Mononuclear cell (primary cell): ENCODE measurements around the gene MTURN. TPM values are rescaled to one million over a fixed set of nuclear protein-coding genes. Genes with fewer than 3 reads are reported as not detected.

Source experiments
- H3K27me3 ChIP-seq: 2 replicates; pipeline ENCODE4 v1.6.0; 2011; ENCODE audit warnings: low read length, control low read depth; ENCODE audit not compliant: insufficient read depth
- H3K4me1 ChIP-seq: 2 replicates; pipeline ENCODE4 v1.5.1; 2011; ENCODE audit warnings: mild to moderate bottlenecking, low read length, control low read depth; ENCODE audit not compliant: insufficient read depth
- H3K4me3 ChIP-seq: 2 replicates; pipeline ENCODE4 v1.5.1; 2011; ENCODE audit warnings: mild to moderate bottlenecking, low read length, moderate library complexity
- H3K9me3 ChIP-seq: 2 replicates; pipeline ENCODE4 v1.5.1; 2011; ENCODE audit warnings: low read depth, mild to moderate bottlenecking, control low read depth, low read length
- total RNA-seq: library from RNA; depleted of rRNA; stranded (reverse); fragments of >200 nt; gene quantifications from one replicate; pipeline ENCODE4 v1.2.3, GENCODE V29; 2012

Gene MTURN
- total RNA-seq, 1 donor = 40.7 TPM

DNA sequence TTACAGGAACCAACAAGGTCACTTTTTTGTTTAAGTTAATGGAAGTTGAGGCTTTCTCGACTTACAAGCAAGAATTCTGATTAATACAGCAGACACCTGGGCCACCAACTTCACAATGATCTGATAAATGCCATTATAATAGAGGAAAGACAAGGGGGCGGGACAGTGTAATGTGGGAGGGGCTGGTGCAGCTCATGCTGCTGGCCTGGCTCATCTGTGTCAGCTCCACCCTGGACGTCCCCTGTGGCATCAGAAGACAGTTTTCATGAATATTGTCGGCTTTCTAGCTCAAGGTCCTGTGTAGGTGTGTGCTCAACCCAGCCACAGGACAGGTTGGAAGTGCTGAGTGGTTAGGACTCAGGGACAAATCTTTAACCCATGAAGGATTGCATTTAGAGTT is 57.0 kb downstream of the MTURN start:
- H3K4me1 ChIP-seq = no peaks in the 10 kb centered on the region
- H3K9me3 ChIP-seq = peaks cover 11% of the 10 kb centered on the region
- no peaks in the 10 kb centered on the region for H3K27me3 ChIP-seq
- H3K4me3 ChIP-seq = no peak overlapping the region

DNA sequence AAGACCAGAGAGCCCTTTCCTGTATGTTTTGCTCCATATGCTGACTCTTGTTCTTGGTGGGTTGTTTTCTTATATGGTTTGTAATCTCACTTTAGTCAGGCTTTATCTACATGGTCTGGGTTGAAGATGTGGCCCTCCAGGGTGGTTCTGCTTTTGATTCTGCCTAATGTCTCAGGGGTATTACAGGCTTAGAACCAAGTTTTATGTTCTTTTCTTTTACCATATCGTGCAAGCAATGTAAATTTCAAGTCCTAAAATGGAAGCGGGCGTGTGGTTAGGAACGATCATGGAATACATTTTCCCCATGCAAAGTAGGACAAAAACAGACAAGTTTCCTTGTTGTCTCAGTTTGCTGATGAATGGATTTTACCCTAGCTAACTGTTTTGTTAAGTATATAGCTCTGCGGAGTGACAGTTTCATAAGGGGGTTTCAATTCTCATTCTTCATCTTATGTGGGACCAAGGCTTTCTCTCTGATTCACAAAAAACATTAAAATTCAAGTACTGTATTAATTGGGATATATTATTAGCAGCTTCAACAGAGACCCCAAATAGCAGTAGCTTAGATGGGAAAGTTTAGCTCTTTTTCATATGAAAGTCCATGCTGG is 58.7 kb downstream of the MTURN start:
- peaks cover 15% of the 10 kb centered on the region for H3K9me3 ChIP-seq
- no peaks in the 10 kb centered on the region for H3K4me1 ChIP-seq
- H3K27me3 ChIP-seq = no peaks in the 10 kb centered on the region
- H3K4me3 ChIP-seq = no peak overlapping the region

DNA sequence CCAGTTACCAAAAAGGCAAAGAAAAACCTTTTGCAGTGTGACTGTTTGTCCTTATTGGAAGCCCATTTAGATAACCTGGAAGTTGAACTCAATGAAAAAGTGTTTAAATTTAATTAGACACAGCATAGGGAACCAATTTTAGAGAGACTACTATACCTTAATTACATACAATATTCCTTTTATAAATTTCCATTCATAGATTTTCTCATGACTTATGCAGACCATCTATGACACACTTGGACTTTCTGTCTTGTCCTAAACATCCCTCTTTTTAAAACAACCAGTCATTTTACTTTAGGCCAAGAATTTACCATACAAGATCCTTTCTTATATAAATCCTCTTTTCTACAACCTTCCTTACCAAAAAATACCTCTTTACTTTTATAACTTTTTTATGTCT is 61.6 kb downstream of the MTURN start:
- Histone ChIP-seq H3K4me3 (no peak overlapping the region), H3K4me1 (peaks cover 3% of the 10 kb centered on the region), H3K9me3 (peaks cover 15% of the 10 kb centered on the region), H3K27me3 (no peaks in the 10 kb centered on the region)

DNA sequence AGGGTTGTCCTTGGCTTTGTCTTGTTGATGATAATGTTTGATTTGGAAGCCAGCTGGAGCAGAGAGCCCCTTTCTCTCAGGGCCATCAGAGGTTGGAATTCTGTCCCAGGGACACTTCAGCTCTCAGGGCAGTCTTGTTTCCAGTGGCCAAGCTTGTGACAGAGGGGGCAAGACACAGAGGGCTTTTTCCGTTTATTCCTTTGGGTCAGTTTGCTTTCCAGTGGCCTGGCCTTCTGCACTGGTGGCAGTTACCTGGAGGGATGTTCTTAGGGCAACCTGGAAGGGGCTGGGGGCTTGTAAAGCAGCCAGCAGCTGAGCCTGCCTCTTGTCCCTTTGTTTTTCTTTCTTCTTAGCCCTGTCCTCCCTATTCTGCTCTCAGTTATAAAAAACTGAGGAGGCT is 62.7 kb downstream of the MTURN start:
- Histone ChIP-seq H3K27me3 (no peaks in the 10 kb centered on the region), H3K9me3 (peaks cover 15% of the 10 kb centered on the region), H3K4me3 (no peak overlapping the region), H3K4me1 (peaks cover 10% of the 10 kb centered on the region)

DNA sequence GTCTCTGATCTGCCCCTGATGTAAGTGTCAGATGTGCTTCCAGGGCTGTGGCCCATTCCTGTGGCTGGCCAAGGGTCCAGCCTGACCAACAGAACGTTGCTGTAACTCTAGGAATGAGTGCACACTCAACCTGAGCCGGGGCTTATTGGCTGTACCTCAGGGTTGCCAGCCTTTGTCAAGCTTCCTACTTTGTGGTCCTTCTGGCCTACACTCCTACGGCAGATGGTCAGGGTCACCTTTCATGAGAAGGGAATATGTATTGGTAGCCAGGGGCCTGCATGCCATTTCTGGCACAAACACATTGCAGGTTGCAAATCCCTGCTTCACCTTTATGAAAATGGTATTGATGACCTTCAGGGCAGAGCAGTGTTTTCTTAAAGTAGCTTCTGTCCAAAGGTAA is 64.5 kb downstream of the MTURN start:
- Histone ChIP-seq H3K4me1 (peaks cover 10% of the 10 kb centered on the region), H3K9me3 (peaks cover 15% of the 10 kb centered on the region)

DNA sequence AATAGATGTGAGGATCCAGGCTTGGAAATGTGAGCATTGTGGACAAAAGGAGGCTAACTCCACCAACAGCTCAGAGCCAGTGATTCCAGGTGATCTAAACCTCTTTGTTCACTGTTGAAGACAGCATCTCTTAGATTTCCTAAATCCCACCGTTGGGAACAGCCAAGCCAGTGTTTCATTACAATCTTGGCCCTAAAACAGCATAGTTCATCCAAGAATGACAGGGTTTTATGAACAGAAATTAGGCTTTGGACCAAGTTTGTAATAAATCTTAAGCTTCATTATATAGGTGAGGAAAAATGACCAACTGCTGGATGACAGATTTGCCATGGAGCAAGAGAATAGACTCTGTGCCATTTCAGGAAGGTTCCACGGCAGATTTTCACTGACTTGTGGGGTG is 65.8 kb downstream of the MTURN start:
- no peaks in the 10 kb centered on the region for H3K27me3 ChIP-seq
- no peak overlapping the region for H3K4me3 ChIP-seq
- peaks cover 10% of the 10 kb centered on the region for H3K4me1 ChIP-seq
- H3K9me3 ChIP-seq = peaks cover 15% of the 10 kb centered on the region

More for the DNA sequence above, 64.5 kb downstream of the MTURN start:
- Histone ChIP-seq H3K27me3 (no peaks in the 10 kb centered on the region), H3K4me3 (no peak overlapping the region)

DNA sequence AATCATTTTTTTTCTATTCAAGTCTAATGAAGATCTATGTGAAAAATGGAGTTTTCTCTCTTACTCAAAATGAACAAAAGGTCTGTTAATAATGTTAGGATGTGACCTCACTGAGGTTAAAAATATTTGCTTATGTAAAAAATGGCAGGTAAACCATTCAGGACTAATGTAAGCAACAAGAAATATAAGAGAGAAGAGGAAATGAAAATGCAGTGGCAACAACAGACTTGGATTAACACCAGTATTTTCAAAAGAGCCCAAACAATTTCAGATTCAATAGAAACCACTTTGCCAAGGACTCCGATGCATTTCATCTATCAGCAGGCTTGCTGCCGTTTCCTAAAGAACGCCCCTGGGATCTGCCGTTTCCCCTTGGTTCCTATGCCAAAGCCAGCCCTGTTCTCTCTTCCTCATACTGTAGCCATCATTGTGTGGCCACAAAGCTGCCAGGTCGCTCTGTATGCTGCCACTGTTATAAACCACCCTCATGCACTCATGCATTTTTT is 66.4 kb downstream of the MTURN start:
- no peaks in the 10 kb centered on the region for H3K27me3 ChIP-seq
- peaks cover 10% of the 10 kb centered on the region for H3K4me1 ChIP-seq
- no peak overlapping the region for H3K4me3 ChIP-seq
- H3K9me3 ChIP-seq = peaks cover 10% of the 10 kb centered on the region

DNA sequence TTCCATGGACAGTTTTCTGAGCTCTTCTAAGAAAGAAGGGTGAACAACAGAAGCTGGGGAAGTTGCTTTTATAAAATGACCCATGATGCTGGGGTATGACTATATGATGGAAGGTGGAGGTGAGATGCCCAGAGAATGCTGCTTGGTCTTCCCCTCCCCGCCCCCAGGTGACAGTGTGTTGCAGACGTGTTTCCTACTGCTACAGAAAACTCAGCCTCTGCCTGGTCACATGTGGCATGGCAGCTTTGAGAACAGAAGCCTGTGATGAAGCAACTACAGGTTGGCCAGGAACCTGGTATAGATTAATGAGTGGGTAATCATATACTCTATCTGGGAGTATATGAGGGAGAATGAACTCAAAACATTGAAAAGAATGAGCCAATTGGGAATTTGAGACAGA is 67.1 kb downstream of the MTURN start:
- H3K4me3 ChIP-seq = no peak overlapping the region
- no peaks in the 10 kb centered on the region for H3K27me3 ChIP-seq
- H3K4me1 ChIP-seq = peaks cover 10% of the 10 kb centered on the region
- H3K9me3 ChIP-seq = peaks cover 3% of the 10 kb centered on the region

DNA sequence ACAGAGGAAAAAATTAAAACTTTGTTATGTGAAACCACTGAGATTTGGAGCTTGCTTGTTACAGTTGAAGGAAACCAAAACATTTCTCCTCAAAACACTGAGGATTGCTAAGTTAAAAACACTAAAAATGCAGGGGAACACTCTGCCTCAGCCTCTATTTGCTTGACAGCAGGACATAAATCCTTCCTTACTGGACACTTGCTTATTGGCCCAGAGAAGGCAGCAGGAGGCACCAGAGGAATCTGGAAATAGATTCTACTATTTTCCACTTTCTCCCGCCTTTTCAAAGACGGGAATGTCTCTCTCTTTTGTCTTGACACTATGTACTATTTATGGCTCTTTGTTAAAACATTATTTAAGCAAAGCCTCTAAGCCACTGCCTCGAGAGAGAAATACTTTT is 67.9 kb downstream of the MTURN start:
- Histone ChIP-seq H3K4me1 (peaks cover 10% of the 10 kb centered on the region), H3K4me3 (no peak overlapping the region), H3K9me3 (no peaks in the 10 kb centered on the region), H3K27me3 (no peaks in the 10 kb centered on the region)

DNA sequence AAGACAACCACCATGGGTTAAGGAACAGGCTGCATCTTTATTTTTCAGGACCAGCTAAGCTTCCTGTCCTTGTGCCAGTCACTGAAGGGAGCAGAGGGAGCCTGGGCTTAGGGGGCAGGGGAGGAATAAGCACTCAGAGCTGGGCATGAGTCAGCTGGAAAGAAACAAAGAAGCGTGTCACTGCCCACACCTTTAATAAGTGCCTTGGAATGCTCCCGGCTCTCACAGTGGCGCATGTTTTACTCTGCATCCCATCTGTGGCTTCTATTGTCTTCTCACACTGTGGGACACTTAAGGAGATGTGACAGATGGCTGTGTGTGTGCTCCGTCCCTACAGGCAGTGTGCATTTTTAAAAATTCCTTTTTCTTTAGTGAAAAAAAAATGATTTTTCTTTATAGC is 71.7 kb downstream of the MTURN start:
- no peaks in the 10 kb centered on the region for H3K27me3 ChIP-seq
- no peak overlapping the region for H3K4me3 ChIP-seq
- H3K4me1 ChIP-seq = peaks cover 17% of the 10 kb centered on the region
- no peaks in the 10 kb centered on the region for H3K9me3 ChIP-seq

DNA sequence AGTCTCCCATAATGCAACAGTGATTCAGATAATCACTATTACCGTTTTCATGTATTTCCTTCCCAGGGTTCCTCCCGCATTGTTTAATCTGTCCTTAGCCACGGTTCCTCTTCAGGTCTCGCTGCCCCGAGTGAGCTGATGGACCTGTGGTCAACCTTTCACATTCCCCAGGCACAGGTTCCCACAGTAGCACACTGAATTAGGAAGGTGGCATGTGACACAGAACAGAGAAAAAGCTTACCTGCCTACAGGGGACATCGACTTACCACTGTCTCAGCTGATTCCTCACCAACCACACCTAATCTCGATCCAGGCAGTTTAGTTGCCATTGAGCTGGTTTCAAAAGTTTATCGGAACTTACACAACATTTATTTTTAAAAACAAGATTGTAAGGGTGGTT is 72.2 kb downstream of the MTURN start:
- H3K9me3 ChIP-seq = no peaks in the 10 kb centered on the region
- H3K4me1 ChIP-seq = peaks cover 12% of the 10 kb centered on the region
- H3K27me3 ChIP-seq = no peaks in the 10 kb centered on the region
- H3K4me3 ChIP-seq = no peak overlapping the region

DNA sequence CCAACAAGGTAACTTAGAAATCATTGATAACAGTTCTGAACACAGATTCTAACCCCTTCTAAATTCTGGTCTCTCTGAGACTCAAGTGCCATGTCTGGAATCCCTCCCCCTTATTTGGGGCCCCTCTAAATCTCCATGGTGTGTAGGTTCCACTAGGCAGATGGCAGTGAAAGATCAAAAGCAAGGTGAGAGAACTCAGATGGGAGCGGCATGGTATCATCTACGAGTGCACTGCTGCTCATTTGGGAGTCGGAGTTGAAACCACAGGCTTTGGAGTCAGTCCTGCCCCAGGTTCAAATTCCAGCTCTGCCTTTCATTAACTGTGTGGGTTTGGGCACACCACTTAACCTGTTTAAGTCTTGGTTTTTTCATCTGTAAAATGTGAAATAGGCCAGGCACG is 72.6 kb downstream of the MTURN start:
- no peak overlapping the region for H3K4me3 ChIP-seq
- H3K27me3 ChIP-seq = no peaks in the 10 kb centered on the region
- peaks cover 14% of the 10 kb centered on the region for H3K4me1 ChIP-seq

DNA sequence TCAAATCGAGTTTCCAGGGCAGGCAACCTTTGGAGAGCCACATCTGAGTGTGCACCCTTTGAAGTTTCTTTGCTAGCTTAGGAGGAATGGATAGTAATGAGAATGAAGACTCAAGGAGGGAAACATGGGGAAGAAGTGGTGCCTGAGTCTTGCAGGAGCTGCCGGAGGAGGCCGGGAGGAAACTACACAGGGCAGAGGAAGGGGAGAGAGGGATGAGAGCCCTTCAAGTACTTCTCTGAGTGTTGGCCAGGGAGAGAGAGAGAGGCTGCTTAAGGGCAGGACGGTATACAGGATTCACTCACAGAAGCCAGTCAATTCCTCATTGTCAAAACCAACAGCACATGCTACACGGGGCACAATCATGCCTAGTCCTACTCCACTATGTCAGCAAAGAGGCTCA is 75.2 kb downstream of the MTURN start:
- H3K27me3 ChIP-seq = no peaks in the 10 kb centered on the region
- no peak overlapping the region for H3K4me3 ChIP-seq
- H3K4me1 ChIP-seq = peaks cover 24% of the 10 kb centered on the region
- H3K9me3 ChIP-seq = no peaks in the 10 kb centered on the region

More for the DNA sequence above, 72.6 kb downstream of the MTURN start:
- H3K9me3 ChIP-seq = no peaks in the 10 kb centered on the region
